GM21381 (cell line): ENCODE results near the gene TEKTIP1.
"Not testable (repeated sequence)": the region's sequence is repeated elsewhere in the genome, so short reads cannot be mapped to it uniquely, and the experiment has no call there.

Experiments used
- ATAC-seq: cut with Tn5 transposase; IDR thresholded peaks from one replicate; pipeline ENCODE4 v1.9.1; 2021; ENCODE audit warnings: mild to moderate bottlenecking, moderate library complexity; ENCODE audit not compliant: unreplicated experiment

Gene TEKTIP1

DNA sequence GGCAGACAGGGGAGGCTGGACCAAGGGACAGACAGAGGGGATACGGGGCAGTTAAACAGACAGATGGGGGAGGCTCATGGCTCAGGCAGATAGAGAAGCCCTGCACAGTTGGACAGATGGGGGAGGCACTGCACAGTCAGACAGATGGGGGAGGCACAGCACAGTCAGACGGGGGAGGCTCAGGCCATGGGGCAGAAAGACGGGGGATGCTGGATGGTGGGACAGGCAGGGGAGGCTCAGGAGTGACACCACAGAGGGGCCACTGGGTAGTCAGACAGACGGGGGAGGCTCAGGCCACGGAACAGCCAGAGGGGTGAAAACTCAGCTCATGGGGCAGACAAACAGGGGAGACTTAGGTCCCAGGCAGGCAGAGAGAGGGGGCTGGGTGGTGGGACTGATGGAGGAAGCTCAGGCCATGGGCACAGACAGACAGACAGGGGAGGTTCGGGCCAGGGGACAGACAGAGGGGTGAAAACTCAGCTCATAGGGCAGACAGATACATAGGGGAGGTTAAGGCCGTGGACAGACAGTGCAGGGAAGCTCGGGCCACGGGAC, 17.5 kb downstream of the TEKTIP1 start:
- no peak for ATAC-seq

GRCh38 chr19:3556978-3557460, 18.0 kb downstream of the TEKTIP1 start:
- ATAC-seq = no peak

DNA sequence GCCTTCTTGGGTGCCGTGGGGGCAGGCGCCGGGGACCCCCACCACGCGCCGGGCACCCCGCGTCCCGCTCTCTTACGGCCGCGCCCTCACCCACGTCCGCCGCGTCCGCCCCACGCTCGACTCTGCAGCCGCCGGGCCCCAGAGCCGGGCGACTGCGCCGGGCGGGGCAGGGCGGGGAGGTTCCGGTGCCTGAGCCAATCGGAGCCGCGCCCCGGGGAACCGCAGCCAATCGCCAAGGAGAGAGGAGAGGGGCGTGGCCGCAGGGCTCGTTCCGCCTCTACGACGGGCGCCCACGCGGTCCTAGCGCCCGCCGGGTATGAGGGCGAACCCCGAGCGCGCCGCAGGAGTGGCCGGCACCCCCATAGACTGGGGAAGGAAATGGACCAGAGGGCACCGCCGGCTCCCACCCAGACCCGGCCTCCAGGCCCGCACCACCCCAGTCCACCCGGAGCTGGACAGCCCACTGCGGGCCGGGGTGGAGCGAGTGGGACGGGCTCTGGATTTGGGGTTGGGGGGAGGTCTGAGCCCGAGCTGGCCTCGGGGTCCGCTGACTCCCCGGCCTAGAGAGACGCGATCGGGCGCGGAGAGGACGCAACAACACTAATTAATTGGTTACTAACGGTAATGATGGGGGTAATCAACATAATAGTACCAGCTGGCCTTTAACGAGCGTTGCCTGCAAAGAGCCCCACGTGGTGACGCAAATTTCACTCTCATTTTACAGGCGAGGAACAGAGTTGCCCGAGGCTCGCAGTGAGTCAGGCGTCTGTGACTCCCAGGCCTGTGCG, 18.7 kb downstream of the TEKTIP1 start, which contains the start of gene MFSD12:
TSS of gene MFSD12 (minus strand) at position 126 of the 788 bp plus-strand sequence. CDS start 183 bp downstream, outside the sequence.
- ATAC-seq = peak; percentile 85

- ATAC-seq = no peak
These were observed 24.9 kb downstream of the TEKTIP1 start for GRCh38 chr19:3563709-3564524.

GRCh38 chr19:3565139-3565538, 26.2 kb downstream of the TEKTIP1 start:
- no peak for ATAC-seq

- ATAC-seq = not testable (repeated sequence)
These were observed 31.1 kb downstream of the TEKTIP1 start for GRCh38 chr19:3570042-3570441.

GRCh38 chr19:3570606-3571011, 31.6 kb downstream of the TEKTIP1 start:
- ATAC-seq = no peak

DNA sequence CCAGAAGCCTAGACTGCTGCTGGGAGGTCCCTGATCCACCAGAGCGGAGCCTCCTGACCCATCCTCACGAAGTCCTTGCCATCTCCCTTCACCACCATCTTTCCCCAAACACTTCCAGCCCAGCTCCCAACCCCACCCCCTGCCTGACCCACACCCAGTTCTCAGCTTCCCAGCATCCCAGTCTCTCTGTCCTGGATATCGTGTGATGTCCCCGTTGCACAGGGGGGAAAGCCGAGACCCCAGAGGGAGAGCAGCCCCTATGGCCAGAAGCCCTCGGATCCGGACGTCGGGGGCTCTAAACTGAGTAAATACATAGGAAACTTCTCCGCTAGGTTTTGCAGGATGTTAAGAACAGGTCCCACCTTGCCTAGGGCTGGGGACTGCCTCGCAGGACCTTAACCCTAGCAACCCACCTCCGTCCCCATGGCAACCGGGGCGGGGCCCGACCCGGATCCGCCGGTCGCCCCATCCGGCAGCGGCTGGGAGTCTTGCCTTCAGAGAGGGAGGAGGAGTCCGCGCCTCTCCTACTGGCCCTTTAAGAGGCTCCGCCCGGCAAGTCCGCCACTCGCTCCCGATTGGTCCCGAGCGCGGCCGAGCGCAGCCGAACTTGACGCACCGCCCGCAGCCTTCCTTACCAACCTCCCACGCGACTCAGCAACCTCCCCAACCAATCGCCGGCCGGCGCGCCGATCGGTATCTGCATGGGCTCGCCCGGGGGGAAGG, 33.3 kb downstream of the TEKTIP1 start:
- ATAC-seq = peak; percentile 89

GRCh38 chr19:3572855-3573161, 33.8 kb downstream of the TEKTIP1 start, which contains the start of gene HMG20B:
Gene HMG20B, plus strand, starts transcription at chr19:3572944. Its CDS starts 366 bp downstream, at chr19:3573310.
- ATAC-seq = no peak

DNA sequence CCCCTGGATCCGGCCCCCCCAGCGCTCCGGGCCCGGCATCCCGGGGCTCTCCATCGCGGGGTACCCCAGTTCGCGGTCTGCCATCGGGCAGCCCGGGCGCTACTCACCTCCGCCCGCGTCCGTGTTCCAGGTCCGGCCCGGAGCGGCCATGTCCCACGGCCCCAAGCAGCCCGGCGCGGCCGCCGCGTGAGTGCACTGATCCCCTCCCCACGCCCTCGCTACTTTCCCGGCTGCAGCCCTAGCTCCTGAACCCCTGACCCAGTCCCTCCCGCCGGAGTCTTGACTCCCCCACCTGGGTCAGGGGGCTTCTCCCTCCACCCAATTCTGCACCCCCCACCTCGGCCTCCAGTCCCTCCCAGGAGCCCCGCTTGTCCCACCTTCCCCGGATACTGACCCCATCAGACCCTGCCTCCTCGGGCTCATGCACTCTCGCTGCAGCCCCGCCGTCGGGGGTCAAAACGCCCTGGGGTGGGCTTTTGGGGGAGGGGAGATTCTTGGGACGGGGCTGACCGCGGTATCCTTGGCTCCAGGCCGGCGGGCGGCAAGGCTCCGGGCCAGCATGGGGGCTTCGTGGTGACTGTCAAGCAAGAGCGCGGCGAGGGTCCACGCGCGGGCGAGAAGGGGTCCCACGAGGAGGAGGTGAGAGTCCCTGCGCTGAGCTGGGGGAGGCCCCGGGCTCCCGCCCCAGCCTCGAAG, 34.3 kb downstream of the TEKTIP1 start:
- no peak for ATAC-seq

DNA sequence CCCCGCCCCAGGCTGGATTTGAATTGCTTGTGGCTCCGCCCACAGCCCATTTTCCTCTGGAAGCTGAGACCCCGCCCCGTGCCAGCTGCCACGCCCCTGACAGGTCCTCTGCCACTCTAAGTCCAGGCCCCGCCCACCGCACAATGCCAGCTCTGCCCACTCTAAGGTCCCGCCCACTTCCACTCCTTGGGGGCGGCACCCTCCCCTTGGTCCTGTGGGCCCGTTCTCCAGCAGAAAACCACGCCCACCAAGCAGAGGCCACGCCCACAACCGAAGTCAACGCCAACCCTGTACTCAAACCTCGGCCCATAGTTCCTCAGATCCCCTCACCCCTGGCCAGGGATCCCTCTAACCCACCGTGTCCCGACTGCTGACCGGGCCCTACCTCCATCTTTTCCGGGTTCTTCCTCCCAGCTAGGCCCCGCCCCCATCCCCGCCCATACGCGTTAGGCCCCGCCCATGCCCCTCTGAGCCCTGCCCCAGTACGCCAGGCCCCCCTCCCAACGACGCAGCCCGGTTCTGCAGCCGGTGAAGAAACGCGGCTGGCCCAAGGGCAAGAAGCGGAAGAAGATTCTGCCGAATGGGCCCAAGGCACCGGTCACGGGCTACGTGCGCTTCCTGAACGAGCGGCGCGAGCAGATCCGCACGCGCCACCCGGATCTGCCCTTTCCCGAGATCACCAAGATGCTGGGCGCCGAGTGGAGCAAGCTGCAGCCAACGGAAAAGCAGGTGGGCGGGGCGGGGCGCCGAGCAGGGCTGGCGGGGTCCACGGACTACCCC, 35.1 kb downstream of the TEKTIP1 start:
- ATAC-seq = no peak

GRCh38 chr19:3575260-3575741, 36.3 kb downstream of the TEKTIP1 start:
- ATAC-seq = no peak

- ATAC-seq = no peak
These were observed 37.1 kb downstream of the TEKTIP1 start for GRCh38 chr19:3575949-3576673.

DNA sequence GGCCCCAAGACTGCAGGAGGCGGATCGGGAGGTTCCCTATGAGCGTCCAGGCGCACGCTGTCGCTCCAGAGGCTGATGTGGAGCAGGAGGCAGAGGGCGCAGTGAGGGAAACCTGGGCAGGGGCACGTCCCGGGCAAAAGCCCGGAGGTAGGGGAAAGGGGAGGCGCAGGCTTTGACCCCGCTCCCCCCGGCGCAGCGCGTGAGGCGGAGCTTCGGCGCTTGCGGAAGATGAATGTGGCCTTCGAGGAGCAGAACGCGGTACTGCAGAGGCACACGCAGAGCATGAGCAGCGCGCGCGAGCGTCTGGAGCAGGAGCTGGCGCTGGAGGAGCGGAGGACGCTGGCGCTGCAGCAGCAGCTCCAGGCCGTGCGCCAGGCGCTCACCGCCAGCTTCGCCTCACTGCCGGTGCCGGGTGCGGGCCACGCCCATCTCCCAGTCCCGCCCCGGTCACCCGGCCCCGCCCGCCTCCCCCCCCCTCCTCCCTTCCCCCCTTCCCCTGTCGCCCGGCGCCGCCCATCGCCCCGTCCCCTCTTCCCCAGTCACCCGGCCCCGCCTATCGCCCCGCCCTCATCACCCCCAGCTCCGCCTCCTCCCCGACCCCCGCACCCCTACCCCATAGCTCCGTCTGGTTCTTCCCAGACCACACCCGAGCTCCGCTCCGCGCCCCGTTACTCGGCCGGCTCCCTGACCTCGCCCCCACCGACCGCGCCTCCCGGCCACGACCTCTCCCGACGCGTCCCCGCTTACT, 37.9 kb downstream of the TEKTIP1 start:
- ATAC-seq = no peak

- ATAC-seq = no peak
These were observed 38.9 kb downstream of the TEKTIP1 start for GRCh38 chr19:3577723-3578344.

GRCh38 chr19:3578390-3578789, 39.4 kb downstream of the TEKTIP1 start:
- ATAC-seq = no peak

- ATAC-seq = no peak
These were observed 41.4 kb downstream of the TEKTIP1 start for GRCh38 chr19:3580156-3580934.
